KMS-11 (cell line): ENCODE results near the gene GPI.

Experiments used
- H2AFZ ChIP-seq: fragments of 200-600 bp; sonication (generic); 2 replicates; pipeline ENCODE4 v1.6.1; 2016; ENCODE audit warnings: antibody characterized with exemption, mixed run types, low read depth
- H3K27ac ChIP-seq: fragments of 200-600 bp; sonication (generic); 2 replicates; pipeline ENCODE4 v1.6.1; 2016; ENCODE audit warnings: mild to moderate bottlenecking, mixed run types
- H3K27me3 ChIP-seq: fragments of 200-600 bp; sonication (generic); 2 replicates; pipeline ENCODE4 v1.6.1; 2017; ENCODE audit warnings: mild to moderate bottlenecking, low read depth, mixed run types, moderate library complexity; ENCODE audit not compliant: insufficient read depth
- H3K36me3 ChIP-seq: fragments of 200-600 bp; sonication (generic); 2 replicates; pipeline ENCODE4 v1.6.1; 2017; ENCODE audit warnings: mild to moderate bottlenecking, mixed run types; ENCODE audit not compliant: insufficient read depth
- H3K4me1 ChIP-seq: fragments of 200-600 bp; sonication (generic); 2 replicates; pipeline ENCODE4 v1.6.1; 2016; ENCODE audit warnings: mild to moderate bottlenecking, low read depth, mixed run types; ENCODE audit not compliant: poor library complexity, severe bottlenecking
- H3K4me2 ChIP-seq: fragments of 200-600 bp; sonication (generic); 2 replicates; pipeline ENCODE4 v1.7.0; 2016; ENCODE audit warnings: mild to moderate bottlenecking, mixed run types
- H3K4me3 ChIP-seq: fragments of 200-600 bp; sonication (generic); IDR thresholded peaks from 2 replicates; pipeline ENCODE4 v1.6.1; 2017; ENCODE audit warnings: low read depth, low read length, mixed read lengths; ENCODE audit not compliant: insufficient read depth
- H3K79me2 ChIP-seq: fragments of 200-600 bp; sonication (generic); 2 replicates; pipeline ENCODE4 v1.6.1; 2016; ENCODE audit warnings: low read depth, mixed run types; ENCODE audit not compliant: insufficient read depth
- H3K9ac ChIP-seq: fragments of 200-600 bp; sonication (generic); 2 replicates; pipeline ENCODE4 v1.6.1; 2016; ENCODE audit warnings: mild to moderate bottlenecking, mixed run types
- H4K20me1 ChIP-seq: fragments of 200-600 bp; sonication (generic); 2 replicates; pipeline ENCODE4 v1.6.1; 2016; ENCODE audit warnings: mild to moderate bottlenecking, mixed run types; ENCODE audit not compliant: insufficient read depth
- TF ChIP-seq, protein P1 (sequence below): fragments of 200-600 bp; sonication (generic); conservative IDR thresholded peaks from 2 replicates; pipeline ENCODE4 v1.6.1; 2017; ENCODE audit warnings: low read depth, mild to moderate bottlenecking, antibody characterized with exemption, low read length, moderate library complexity, mixed read lengths

Gene GPI

GRCh38 chr19:34363930-34364329 lies 1.1 kb upstream of the GPI start:
- Histone ChIP-seq H3K36me3 (peaks cover 22% of the 10 kb centered on the region; the same call in 1 of the 2 replicates), H3K79me2 (peaks cover 30% of the 10 kb centered on the region), H3K9ac (no peak overlapping the region), H3K4me3 (no peak overlapping the region), H3K4me1 (peaks cover 21% of the 10 kb centered on the region), H4K20me1 (no peaks in the 10 kb centered on the region), H3K4me2 (no peak overlapping the region), H3K27me3 (no peaks in the 10 kb centered on the region), H3K27ac (no peak overlapping the region), H2AFZ (no peak overlapping the region; the same call in 1 of the 2 replicates)
- TF ChIP-seq, protein P1, sequence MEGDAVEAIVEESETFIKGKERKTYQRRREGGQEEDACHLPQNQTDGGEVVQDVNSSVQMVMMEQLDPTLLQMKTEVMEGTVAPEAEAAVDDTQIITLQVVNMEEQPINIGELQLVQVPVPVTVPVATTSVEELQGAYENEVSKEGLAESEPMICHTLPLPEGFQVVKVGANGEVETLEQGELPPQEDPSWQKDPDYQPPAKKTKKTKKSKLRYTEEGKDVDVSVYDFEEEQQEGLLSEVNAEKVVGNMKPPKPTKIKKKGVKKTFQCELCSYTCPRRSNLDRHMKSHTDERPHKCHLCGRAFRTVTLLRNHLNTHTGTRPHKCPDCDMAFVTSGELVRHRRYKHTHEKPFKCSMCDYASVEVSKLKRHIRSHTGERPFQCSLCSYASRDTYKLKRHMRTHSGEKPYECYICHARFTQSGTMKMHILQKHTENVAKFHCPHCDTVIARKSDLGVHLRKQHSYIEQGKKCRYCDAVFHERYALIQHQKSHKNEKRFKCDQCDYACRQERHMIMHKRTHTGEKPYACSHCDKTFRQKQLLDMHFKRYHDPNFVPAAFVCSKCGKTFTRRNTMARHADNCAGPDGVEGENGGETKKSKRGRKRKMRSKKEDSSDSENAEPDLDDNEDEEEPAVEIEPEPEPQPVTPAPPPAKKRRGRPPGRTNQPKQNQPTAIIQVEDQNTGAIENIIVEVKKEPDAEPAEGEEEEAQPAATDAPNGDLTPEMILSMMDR = no peak

GRCh38 chr19:34364462-34364829 lies 550 bp upstream of the GPI start:
- peak overlapping the region; percentile 38 for H3K27ac ChIP-seq
- TF ChIP-seq, protein P1 = no peak
- peak overlapping the region; percentile 49 for H3K9ac ChIP-seq
- H2AFZ ChIP-seq = peak overlapping the region; percentile 98
- H3K36me3 ChIP-seq = peaks cover 22% of the 10 kb centered on the region; the same call in 1 of the 2 replicates
- no peaks in the 10 kb centered on the region for H4K20me1 ChIP-seq
- peaks cover 30% of the 10 kb centered on the region for H3K79me2 ChIP-seq
- H3K4me3 ChIP-seq = peak overlapping the region; percentile 15
- H3K27me3 ChIP-seq = no peaks in the 10 kb centered on the region
- H3K4me2 ChIP-seq = peak overlapping the region; percentile 85
- H3K4me1 ChIP-seq = peaks cover 21% of the 10 kb centered on the region

DNA sequence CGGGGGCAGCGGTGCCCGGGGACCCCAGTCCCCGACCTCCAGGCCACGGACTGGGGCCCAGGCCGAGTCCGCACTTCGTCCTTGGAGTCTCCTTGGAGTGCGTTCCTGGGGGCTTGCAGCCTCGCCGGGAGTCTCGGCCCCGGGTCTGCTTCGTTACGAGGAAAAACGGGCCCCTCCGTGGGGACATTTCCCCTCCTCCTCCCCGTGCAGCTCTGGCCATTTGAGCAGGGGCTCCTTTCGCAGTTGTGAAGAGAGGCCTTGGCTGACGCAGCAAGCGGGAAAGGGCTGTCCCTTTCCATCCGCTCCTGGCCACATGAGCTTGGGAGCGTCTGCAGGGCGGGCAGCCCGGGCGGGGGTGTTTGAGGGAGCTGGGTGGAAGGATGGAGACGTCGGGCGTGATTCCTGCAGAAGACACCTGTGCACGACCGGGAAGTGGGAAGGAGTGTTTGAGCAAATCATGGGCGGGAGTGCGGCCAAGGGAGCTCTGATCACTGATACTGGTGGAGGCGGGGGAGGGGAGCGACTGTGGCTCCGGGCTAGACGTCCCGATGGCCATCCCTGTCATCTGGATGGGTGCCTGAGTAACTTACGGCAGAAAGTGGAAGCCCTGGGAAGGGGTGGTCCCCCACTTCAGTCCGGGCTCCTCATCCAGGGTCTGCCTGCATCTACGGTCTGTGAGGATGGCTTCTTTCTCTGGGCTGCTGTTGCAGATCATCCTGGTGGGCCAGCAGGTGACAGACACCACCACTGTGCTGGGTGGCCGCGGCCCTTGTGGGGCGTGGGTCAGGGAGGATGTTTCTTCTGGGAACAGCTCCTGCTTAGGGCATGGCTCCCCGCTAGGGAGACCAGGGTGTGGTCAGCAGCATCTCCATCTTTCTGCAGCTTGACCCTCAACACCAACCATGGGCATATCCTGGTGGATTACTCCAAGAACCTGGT lies 736 bp downstream of the GPI start:
- Histone ChIP-seq H3K4me1 (peaks cover 25% of the 10 kb centered on the region), H3K79me2 (peaks cover 30% of the 10 kb centered on the region), H3K4me3 (peak overlapping the region; percentile 33), H3K36me3 (peaks cover 24% of the 10 kb centered on the region; the same call in 1 of the 2 replicates), H2AFZ (peak overlapping the region; percentile 81), H4K20me1 (no peaks in the 10 kb centered on the region), H3K27me3 (no peaks in the 10 kb centered on the region), H3K4me2 (peak overlapping the region; percentile 95), H3K27ac (peak overlapping the region; percentile 52), H3K9ac (peak overlapping the region; percentile 92)
- TF ChIP-seq, protein P1 = no peak

DNA sequence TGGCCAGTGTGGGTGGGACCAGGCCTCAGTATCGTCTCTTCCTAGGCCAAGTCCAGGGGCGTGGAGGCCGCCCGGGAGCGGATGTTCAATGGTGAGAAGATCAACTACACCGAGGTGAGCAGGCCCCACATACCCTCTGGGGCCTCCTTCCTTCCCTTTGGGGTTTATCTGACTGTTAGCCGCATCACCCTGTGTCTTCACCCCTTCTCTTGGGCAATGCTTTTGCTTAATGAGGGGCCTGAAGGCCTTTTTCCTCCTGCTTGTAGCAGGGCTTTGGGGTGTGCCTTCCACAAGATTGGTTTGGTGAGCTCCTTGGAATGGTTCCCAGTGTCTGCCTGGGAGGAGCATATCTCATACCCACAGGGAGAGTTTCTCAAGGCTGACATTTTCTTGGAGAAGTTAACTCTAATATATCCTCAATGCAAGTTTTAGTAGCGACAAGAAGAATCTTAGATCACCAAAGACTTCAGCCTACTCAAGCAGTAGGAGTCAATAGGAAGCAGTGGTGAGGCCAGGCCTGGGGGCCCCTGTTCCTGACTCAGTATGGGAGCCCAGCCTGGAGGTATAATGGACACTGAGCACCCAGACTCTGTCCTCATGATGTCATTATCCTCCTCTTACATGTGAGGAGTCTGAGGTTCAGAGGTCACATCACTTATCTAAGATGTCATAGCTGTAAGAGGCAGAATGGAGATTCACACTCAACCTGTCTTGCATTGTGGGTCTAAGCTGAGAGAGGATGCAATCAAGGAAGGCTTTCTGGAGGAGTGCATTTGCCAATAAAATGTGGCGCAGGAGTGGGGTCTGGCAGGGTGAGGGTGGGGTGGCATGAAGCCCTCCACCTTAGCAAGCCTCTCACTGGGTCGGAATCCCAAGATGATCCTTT lies 2.0 kb downstream of the GPI start:
- H4K20me1 ChIP-seq = 0 out of 2 replicates have a peak, but pooled peaks cover 5% of the 10 kb centered on the region
- H2AFZ ChIP-seq = no peak overlapping the region
- H3K4me3 ChIP-seq = peak overlapping the region; percentile 8
- H3K4me1 ChIP-seq = peaks cover 25% of the 10 kb centered on the region
- H3K9ac ChIP-seq = no peak overlapping the region
- no peak overlapping the region for H3K27ac ChIP-seq
- TF ChIP-seq, protein P1 = no peak
- peaks cover 30% of the 10 kb centered on the region for H3K79me2 ChIP-seq
- H3K36me3 ChIP-seq = peaks cover 24% of the 10 kb centered on the region; the same call in 1 of the 2 replicates
- peak overlapping the region; percentile 95 for H3K4me2 ChIP-seq
- H3K27me3 ChIP-seq = no peaks in the 10 kb centered on the region
